Panc1 (cell line): ENCODE measurements around the gene ZNF683.

Source experiments
- POLR2AphosphoS5 ChIP-seq: IDR thresholded peaks from 2 replicates; pipeline ENCODE4 v1.6.1; 2012; ENCODE audit warnings: mild to moderate bottlenecking, low read depth, low read length, moderate library complexity
- TF ChIP-seq, protein P1 (sequence below): fragments of 450-650 bp; IDR thresholded peaks from 2 replicates; pipeline ENCODE4 v1.5.1; 2017; ENCODE audit warnings: mild to moderate bottlenecking

DNA sequence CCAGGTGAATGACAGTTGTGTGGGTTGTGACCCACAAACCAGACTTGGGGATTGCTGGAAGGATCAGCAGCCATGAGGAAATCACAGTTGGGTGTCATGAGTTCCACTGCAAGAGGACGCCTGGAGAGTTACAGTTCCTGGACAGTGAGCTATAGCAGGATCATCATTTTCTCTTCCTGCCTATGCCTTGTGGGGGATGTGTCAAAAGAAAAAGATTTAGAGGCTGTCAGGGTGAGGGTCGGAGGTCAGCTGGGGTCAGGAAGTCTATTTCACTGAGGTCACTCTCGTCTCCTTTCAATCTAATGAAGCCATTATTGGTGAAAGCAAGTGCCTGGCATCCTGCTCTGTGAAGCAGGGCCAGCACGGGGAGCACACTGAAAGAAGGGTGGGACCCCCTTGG, 31.1 kb upstream of the ZNF683 start:
- TF ChIP-seq, protein P1, sequence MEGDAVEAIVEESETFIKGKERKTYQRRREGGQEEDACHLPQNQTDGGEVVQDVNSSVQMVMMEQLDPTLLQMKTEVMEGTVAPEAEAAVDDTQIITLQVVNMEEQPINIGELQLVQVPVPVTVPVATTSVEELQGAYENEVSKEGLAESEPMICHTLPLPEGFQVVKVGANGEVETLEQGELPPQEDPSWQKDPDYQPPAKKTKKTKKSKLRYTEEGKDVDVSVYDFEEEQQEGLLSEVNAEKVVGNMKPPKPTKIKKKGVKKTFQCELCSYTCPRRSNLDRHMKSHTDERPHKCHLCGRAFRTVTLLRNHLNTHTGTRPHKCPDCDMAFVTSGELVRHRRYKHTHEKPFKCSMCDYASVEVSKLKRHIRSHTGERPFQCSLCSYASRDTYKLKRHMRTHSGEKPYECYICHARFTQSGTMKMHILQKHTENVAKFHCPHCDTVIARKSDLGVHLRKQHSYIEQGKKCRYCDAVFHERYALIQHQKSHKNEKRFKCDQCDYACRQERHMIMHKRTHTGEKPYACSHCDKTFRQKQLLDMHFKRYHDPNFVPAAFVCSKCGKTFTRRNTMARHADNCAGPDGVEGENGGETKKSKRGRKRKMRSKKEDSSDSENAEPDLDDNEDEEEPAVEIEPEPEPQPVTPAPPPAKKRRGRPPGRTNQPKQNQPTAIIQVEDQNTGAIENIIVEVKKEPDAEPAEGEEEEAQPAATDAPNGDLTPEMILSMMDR, result no peak
- no peak for TF ChIP-seq POLR2AphosphoS5
